DND-41 (cell line): ENCODE results near the gene SPATS2L.

Experiments used
- ATAC-seq: fragments of 200-7000 bp; cut with Tn5 transposase; 3 replicates; pipeline ENCODE4 v1.9.1; 2021; ENCODE audit warnings: low read depth; ENCODE audit not compliant: insufficient read depth
- DNase-seq: peaks from one replicate; pipeline ENCODE4 v3.0.0-alpha.2; 2020
- H2AFZ ChIP-seq: 2 replicates; pipeline ENCODE4 v1.6.0; 2012; ENCODE audit warnings: low read depth, low read length
- H3K27ac ChIP-seq: 2 replicates; pipeline ENCODE4 v1.5.1; 2012; ENCODE audit warnings: low read length, inconsistent platforms
- H3K27me3 ChIP-seq: fragments of 200-600 bp; sonication (generic); 2 replicates; pipeline ENCODE4 v1.6.0; 2012; ENCODE audit warnings: low read length, mild to moderate bottlenecking, inconsistent platforms; ENCODE audit not compliant: insufficient read depth, poor library complexity
- H3K36me3 ChIP-seq: 2 replicates; pipeline ENCODE4 v1.5.1; 2012; ENCODE audit warnings: low read length, inconsistent platforms; ENCODE audit not compliant: insufficient read depth
- H3K4me1 ChIP-seq: 2 replicates; pipeline ENCODE4 v1.5.1; 2012; ENCODE audit warnings: mild to moderate bottlenecking, low read length; ENCODE audit not compliant: insufficient read depth
- H3K4me2 ChIP-seq: 2 replicates; pipeline ENCODE4 v1.6.0; 2012; ENCODE audit warnings: mild to moderate bottlenecking, moderate library complexity, low read length, inconsistent platforms; ENCODE audit not compliant: insufficient read depth
- H3K4me3 ChIP-seq, 2 experiments: fragments of 200-600 bp in 1 of 2; shearing (Covaris generic) in 1 of 2; 2 replicates each; pipeline ENCODE4 v1.5.1; 2012 to 2016; ENCODE audit warnings: inconsistent platforms in 2 of 2, low read length in 2 of 2, mild to moderate bottlenecking in 2 of 2, low read depth in 1 of 2, moderate library complexity in 1 of 2
- H3K79me2 ChIP-seq: 2 replicates; pipeline ENCODE4 v1.6.0; 2012; ENCODE audit warnings: low read length, inconsistent platforms; ENCODE audit not compliant: insufficient read depth
- H3K9ac ChIP-seq: 2 replicates; pipeline ENCODE4 v1.6.0; 2012; ENCODE audit warnings: low read depth, mild to moderate bottlenecking, inconsistent platforms, low read length, moderate library complexity
- H3K9me3 ChIP-seq: 2 replicates; pipeline ENCODE4 v1.5.1; 2012; ENCODE audit warnings: low read length, moderate library complexity, mild to moderate bottlenecking, inconsistent platforms; ENCODE audit not compliant: insufficient read depth, severe bottlenecking
- H4K20me1 ChIP-seq: 2 replicates; pipeline ENCODE4 v1.6.0; 2012; ENCODE audit warnings: low read length; ENCODE audit not compliant: insufficient read depth
- CTCF ChIP-seq: IDR thresholded peaks from 2 replicates; pipeline ENCODE4 v1.5.1; 2012; ENCODE audit warnings: borderline replicate concordance, low read length, moderate library complexity, mild to moderate bottlenecking; ENCODE audit not compliant: poor library complexity, severe bottlenecking; ENCODE audit errors: extremely low read depth
- EZH2 ChIP-seq: IDR thresholded peaks from 3 replicates; pipeline ENCODE4 v1.6.1; 2012; ENCODE audit warnings: borderline replicate concordance, low read depth, mild to moderate bottlenecking, moderate library complexity, low read length, inconsistent platforms; ENCODE audit not compliant: severe bottlenecking

SPATS2L gene

GRCh38 chr2:200507179-200507578 is 200.7 kb downstream of the SPATS2L start:
- Histone ChIP-seq H3K9me3 (no peaks in the 10 kb centered on the region), H3K79me2 (peaks cover 17% of the 10 kb centered on the region), H3K4me2 (no peak overlapping the region), H3K9ac (no peak overlapping the region), H3K4me1 (peaks cover 20% of the 10 kb centered on the region), H3K27me3 (peaks cover 3% of the 10 kb centered on the region), H3K36me3 (peaks cover 26% of the 10 kb centered on the region), H3K27ac (no peak overlapping the region), H3K4me3 (no peak overlapping the region), H2AFZ (no peak overlapping the region), H4K20me1 (no peaks in the 10 kb centered on the region)
- DNase-seq, result no peak
- no peak for TF ChIP-seq EZH2
- TF ChIP-seq CTCF, result no peak
- no peak for ATAC-seq

DNA sequence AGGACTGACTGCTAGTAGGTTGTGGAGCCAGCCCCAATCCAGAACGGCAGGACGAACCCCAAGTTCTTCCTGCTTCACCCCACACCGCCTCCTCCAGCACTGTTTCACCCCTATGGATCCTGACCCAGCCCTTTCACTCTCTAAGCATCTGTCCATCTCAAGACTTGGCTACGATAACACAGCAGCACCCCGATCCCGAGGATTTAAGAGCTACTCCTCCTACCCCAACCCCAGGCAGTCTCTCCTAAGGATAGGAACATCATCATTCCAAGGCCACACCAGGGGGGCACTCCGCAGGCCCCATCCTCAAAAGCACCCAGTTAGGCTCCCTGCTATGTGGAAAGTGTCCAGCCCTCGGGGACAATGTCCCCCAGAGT is 202.7 kb downstream of the SPATS2L start:
- Histone ChIP-seq H3K9ac (peak overlapping the region; percentile 93), H2AFZ (peak overlapping the region; percentile 88), H3K9me3 (no peaks in the 10 kb centered on the region), H3K36me3 (peaks cover 10% of the 10 kb centered on the region), H3K4me3 (peak overlapping the region; percentile 82 to 90), H3K79me2 (peaks cover 17% of the 10 kb centered on the region), H4K20me1 (no peaks in the 10 kb centered on the region), H3K4me2 (peak overlapping the region; percentile 95), H3K4me1 (peaks cover 20% of the 10 kb centered on the region), H3K27me3 (peaks cover 13% of the 10 kb centered on the region), H3K27ac (peak overlapping the region; percentile 83)
- TF ChIP-seq CTCF, result no peak
- TF ChIP-seq EZH2, result no peak
- ATAC-seq, result peak; percentile 4; the same call in 1 of the 3 replicates
- peak; percentile 9 for DNase-seq

- peaks cover 17% of the 10 kb centered on the region for H3K79me2 ChIP-seq
- H2AFZ ChIP-seq, result peak within 1 kb of the TSS; percentile 88
- peaks cover 13% of the 10 kb centered on the region for H3K27me3 ChIP-seq
- no peaks in the 10 kb centered on the region for H4K20me1 ChIP-seq
- H3K4me2 ChIP-seq, result peak within 1 kb of the TSS; percentile 95
- TF ChIP-seq CTCF (peak; percentile 87), EZH2 (no peak)
- H3K4me3 ChIP-seq, result peak within 1 kb of the TSS; percentile 82 to 90
- no peaks in the 10 kb centered on the region for H3K9me3 ChIP-seq
- peaks cover 20% of the 10 kb centered on the region for H3K4me1 ChIP-seq
- peaks cover 7% of the 10 kb centered on the region for H3K36me3 ChIP-seq
- peak within 1 kb of the TSS; percentile 83 for H3K27ac ChIP-seq
- peak within 1 kb of the TSS; percentile 93 for H3K9ac ChIP-seq
- ATAC-seq (peak; percentile 95), DNase-seq (peak; percentile 91)
Observed at GRCh38 chr2:200509612-200510433, 203.3 kb downstream of the SPATS2L start, which contains the start of gene KCTD18. TSS of gene KCTD18 (minus strand) at chr2:200510068. CDS start at chr2:200507016, 3,052 bp downstream.
